ENCODE results near the gene METTL16. TPM values are rescaled to one million over a fixed set of nuclear protein-coding genes. Genes with fewer than 3 reads are reported as not detected.

METTL16 gene
- total and polyA plus RNA-seq, 2 of the 8 experiments (the other 6 are each of a cell fraction or from before 2014, with no cell fraction given), result 22.8 to 59.4 TPM

DNA sequence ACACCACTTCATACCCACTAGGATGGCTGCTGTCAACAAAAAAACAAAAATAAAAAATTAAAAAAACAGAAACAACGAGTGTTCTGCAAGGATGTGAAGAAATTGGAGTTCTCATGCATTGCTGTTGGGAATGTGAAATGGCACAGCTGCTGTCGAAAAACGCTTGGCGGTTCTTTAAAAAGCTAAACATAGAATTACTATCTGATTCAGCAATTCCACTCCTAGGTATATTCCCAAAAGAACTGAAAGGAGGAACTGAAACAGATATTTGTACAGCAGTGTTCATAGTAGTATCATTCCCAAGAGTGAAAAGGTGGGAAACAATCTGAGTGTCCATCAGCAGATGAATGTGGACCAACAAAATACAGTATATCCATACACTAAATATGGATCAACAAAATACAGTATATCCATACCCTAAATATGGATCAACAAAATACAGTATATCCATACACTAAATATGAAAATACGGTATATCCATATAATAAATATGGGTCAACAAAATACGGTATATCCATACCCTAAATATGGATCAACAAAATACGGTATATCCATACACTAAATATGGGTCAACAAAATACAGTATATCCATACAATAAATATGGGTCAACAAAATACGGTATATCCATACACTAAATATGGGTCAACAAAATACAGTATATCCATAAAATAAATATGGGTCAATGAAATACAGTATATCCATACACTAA is 8.7 kb downstream of the METTL16 start (continued):
- TF ChIP-seq, protein P1, sequence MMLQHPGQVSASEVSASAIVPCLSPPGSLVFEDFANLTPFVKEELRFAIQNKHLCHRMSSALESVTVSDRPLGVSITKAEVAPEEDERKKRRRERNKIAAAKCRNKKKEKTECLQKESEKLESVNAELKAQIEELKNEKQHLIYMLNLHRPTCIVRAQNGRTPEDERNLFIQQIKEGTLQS (IDR thresholded peaks at IDR 0.05; ENCODE audit: insufficient read depth, low read depth, low read length), result no peak
